GM18520 (cell line): Measurements from ENCODE around the gene LIX1.
"Not testable (repeated sequence)": the region's sequence is repeated elsewhere in the genome, so short reads cannot be mapped to it uniquely, and the experiment has no call there.

Source experiments
- ATAC-seq: cut with Tn5 transposase; IDR thresholded peaks from one replicate; pipeline ENCODE4 v1.9.1; 2021; ENCODE audit not compliant: unreplicated experiment

The LIX1 gene

GRCh38 chr5:97143704-97144103 lies 1.3 kb upstream of the LIX1 start:
- ATAC-seq, result no peak

GRCh38 chr5:97141539-97141938 lies 872 bp downstream of the LIX1 start:
- no peak for ATAC-seq

- ATAC-seq, result no peak
Observed at GRCh38 chr5:97141031-97141430, 1.4 kb downstream of the LIX1 start.

GRCh38 chr5:97140250-97140649 lies 2.2 kb downstream of the LIX1 start:
- not testable (repeated sequence) for ATAC-seq

- no peak for ATAC-seq
Observed at GRCh38 chr5:97136475-97136874, 5.9 kb downstream of the LIX1 start.

- ATAC-seq, result no peak
Observed at GRCh38 chr5:97135868-97136267, 6.5 kb downstream of the LIX1 start.

- no peak for ATAC-seq
Observed at GRCh38 chr5:97134634-97135033, 7.8 kb downstream of the LIX1 start.

- no peak for ATAC-seq
Observed at GRCh38 chr5:97133101-97133500, 9.3 kb downstream of the LIX1 start.

GRCh38 chr5:97131921-97132320 lies 10.5 kb downstream of the LIX1 start:
- no peak for ATAC-seq

- ATAC-seq, result no peak
Observed at GRCh38 chr5:97131139-97131710, 11.2 kb downstream of the LIX1 start.

- no peak for ATAC-seq
Observed at GRCh38 chr5:97127727-97128126, 14.7 kb downstream of the LIX1 start.

GRCh38 chr5:97125125-97125683 lies 17.2 kb downstream of the LIX1 start:
- ATAC-seq, result no peak

- ATAC-seq, result no peak
Observed at GRCh38 chr5:97124335-97124734, 18.1 kb downstream of the LIX1 start.

- no peak for ATAC-seq
Observed at GRCh38 chr5:97121848-97122247, 20.6 kb downstream of the LIX1 start.

- ATAC-seq, result no peak
Observed at GRCh38 chr5:97120195-97120594, 22.2 kb downstream of the LIX1 start.

GRCh38 chr5:97119007-97119390 lies 23.4 kb downstream of the LIX1 start:
- ATAC-seq, result no peak

GRCh38 chr5:97118261-97119006 lies 24.0 kb downstream of the LIX1 start:
- no peak for ATAC-seq

- ATAC-seq, result no peak
Observed at GRCh38 chr5:97115932-97116331, 26.5 kb downstream of the LIX1 start.

GRCh38 chr5:97112230-97112629 lies 30.2 kb downstream of the LIX1 start:
- ATAC-seq, result no peak

GRCh38 chr5:97111616-97112015 lies 30.8 kb downstream of the LIX1 start:
- no peak for ATAC-seq

- no peak for ATAC-seq
Observed at GRCh38 chr5:97111004-97111403, 31.4 kb downstream of the LIX1 start.

GRCh38 chr5:97107318-97107717 lies 35.1 kb downstream of the LIX1 start:
- ATAC-seq, result no peak

GRCh38 chr5:97106216-97106581 lies 36.2 kb downstream of the LIX1 start:
- ATAC-seq, result no peak
